ENCODE measurements around the gene B4GALNT4.

Gene B4GALNT4

DNA sequence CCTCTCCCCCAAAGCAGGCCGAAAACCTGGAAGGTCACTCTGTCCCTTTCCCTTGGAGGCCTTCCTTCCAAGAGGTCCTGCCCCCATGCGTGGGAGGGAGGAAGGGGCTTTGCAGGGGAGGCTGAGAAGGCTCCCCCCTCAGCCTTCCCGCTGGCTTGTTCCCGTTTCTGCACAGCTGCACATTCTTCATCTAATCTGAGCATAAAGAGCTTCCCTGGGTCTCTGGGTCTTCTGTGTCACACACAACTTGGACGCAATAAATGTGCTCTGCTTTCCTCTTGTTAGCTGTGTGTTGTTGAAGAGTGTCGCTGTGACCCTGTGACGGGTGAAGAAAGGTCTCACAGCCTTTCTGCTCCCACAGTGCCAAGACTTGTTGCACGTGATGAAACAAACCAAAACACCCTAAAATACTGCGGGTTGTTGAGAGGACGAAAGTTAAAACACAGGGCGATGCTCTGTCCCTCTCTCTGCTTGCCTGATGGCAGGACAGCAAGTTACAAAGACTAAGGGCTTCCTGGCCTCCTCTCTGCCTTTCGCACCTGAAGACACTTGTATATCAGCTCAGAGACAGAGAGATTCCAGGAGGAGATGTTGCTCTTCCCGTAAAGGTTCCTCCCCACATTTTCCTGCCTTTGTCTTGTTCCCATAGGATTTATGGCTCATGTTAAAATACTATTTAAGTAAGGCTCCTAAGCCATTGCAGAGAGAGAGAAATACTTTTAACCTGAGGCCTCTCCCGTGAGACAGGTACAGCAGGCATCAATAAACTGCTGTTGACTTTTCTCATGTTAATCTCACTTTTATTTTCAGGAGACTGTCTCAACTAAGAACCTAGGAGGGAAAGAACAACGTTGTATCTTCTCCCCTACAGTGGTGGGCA lies 33.3 kb upstream of the B4GALNT4 start:
- Histone ChIP-seq H3K4me2 (no peak overlapping the region), H3K4me3 (IDR thresholded peaks at IDR 0.05; ENCODE audit: insufficient read depth, low read depth, low read length) (no peak overlapping the region), H4K20me1 (ENCODE audit: insufficient read depth) (no peaks in the 10 kb centered on the region), H3K9ac (no peak overlapping the region), H2AFZ (ENCODE audit: low read depth) (no peak overlapping the region), H3K27me3 (ENCODE audit: insufficient read depth, low read depth) (peaks cover 83% of the 10 kb centered on the region), H3K36me3 (ENCODE audit: insufficient read depth) (no peaks in the 10 kb centered on the region), H3K79me2 (ENCODE audit: insufficient read depth, low read depth) (no peaks in the 10 kb centered on the region), H3K4me1 (ENCODE audit: low read depth, poor library complexity, severe bottlenecking) (peaks cover 11% of the 10 kb centered on the region), H3K27ac (no peak overlapping the region)
- TF ChIP-seq, protein P1, sequence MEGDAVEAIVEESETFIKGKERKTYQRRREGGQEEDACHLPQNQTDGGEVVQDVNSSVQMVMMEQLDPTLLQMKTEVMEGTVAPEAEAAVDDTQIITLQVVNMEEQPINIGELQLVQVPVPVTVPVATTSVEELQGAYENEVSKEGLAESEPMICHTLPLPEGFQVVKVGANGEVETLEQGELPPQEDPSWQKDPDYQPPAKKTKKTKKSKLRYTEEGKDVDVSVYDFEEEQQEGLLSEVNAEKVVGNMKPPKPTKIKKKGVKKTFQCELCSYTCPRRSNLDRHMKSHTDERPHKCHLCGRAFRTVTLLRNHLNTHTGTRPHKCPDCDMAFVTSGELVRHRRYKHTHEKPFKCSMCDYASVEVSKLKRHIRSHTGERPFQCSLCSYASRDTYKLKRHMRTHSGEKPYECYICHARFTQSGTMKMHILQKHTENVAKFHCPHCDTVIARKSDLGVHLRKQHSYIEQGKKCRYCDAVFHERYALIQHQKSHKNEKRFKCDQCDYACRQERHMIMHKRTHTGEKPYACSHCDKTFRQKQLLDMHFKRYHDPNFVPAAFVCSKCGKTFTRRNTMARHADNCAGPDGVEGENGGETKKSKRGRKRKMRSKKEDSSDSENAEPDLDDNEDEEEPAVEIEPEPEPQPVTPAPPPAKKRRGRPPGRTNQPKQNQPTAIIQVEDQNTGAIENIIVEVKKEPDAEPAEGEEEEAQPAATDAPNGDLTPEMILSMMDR (conservative IDR thresholded peaks at IDR 0.05; ENCODE audit: low read depth, low read length), result no peak

- Histone ChIP-seq H3K4me1 (ENCODE audit: low read depth, poor library complexity, severe bottlenecking) (peaks cover 4% of the 10 kb centered on the region), H3K9ac (no peak overlapping the region), H3K79me2 (ENCODE audit: insufficient read depth, low read depth) (no peaks in the 10 kb centered on the region), H3K36me3 (ENCODE audit: insufficient read depth) (no peaks in the 10 kb centered on the region), H3K27me3 (ENCODE audit: insufficient read depth, low read depth) (peaks cover 87% of the 10 kb centered on the region), H3K4me3 (IDR thresholded peaks at IDR 0.05; ENCODE audit: insufficient read depth, low read depth, low read length) (no peak overlapping the region), H2AFZ (ENCODE audit: low read depth) (no peak overlapping the region), H3K4me2 (no peak overlapping the region), H4K20me1 (ENCODE audit: insufficient read depth) (no peaks in the 10 kb centered on the region), H3K27ac (no peak overlapping the region)
- TF ChIP-seq, protein P1 (conservative IDR thresholded peaks at IDR 0.05; ENCODE audit: low read depth, low read length), result no peak
Observed at GRCh38 chr11:336659-337198, 32.6 kb upstream of the B4GALNT4 start.

- TF ChIP-seq, protein P1 (conservative IDR thresholded peaks at IDR 0.05; ENCODE audit: low read depth, low read length), result no peak
- H3K36me3 ChIP-seq (ENCODE audit: insufficient read depth), result no peaks in the 10 kb centered on the region
- no peaks in the 10 kb centered on the region for H4K20me1 ChIP-seq (ENCODE audit: insufficient read depth)
- no peak overlapping the region for H2AFZ ChIP-seq (ENCODE audit: low read depth)
- H3K4me2 ChIP-seq, result no peak overlapping the region
- H3K9ac ChIP-seq, result no peak overlapping the region
- H3K4me3 ChIP-seq (IDR thresholded peaks at IDR 0.05; ENCODE audit: insufficient read depth, low read depth, low read length), result no peak overlapping the region
- peaks cover 88% of the 10 kb centered on the region for H3K27me3 ChIP-seq (ENCODE audit: insufficient read depth, low read depth)
- H3K27ac ChIP-seq, result no peak overlapping the region
- no peaks in the 10 kb centered on the region for H3K4me1 ChIP-seq (ENCODE audit: low read depth, poor library complexity, severe bottlenecking)
- no peaks in the 10 kb centered on the region for H3K79me2 ChIP-seq (ENCODE audit: insufficient read depth, low read depth)
Observed at GRCh38 chr11:337711-338110, 31.6 kb upstream of the B4GALNT4 start.

GRCh38 chr11:339963-340362 lies 29.3 kb upstream of the B4GALNT4 start:
- no peak overlapping the region for H3K9ac ChIP-seq
- H3K4me1 ChIP-seq (ENCODE audit: low read depth, poor library complexity, severe bottlenecking), result no peaks in the 10 kb centered on the region
- H3K4me3 ChIP-seq (IDR thresholded peaks at IDR 0.05; ENCODE audit: insufficient read depth, low read depth, low read length), result no peak overlapping the region
- TF ChIP-seq, protein P1 (conservative IDR thresholded peaks at IDR 0.05; ENCODE audit: low read depth, low read length), result no peak
- no peak overlapping the region for H3K4me2 ChIP-seq
- peaks cover 78% of the 10 kb centered on the region for H3K27me3 ChIP-seq (ENCODE audit: insufficient read depth, low read depth)
- no peak overlapping the region for H2AFZ ChIP-seq (ENCODE audit: low read depth)
- no peaks in the 10 kb centered on the region for H3K36me3 ChIP-seq (ENCODE audit: insufficient read depth)
- H3K27ac ChIP-seq, result no peak overlapping the region
- H4K20me1 ChIP-seq (ENCODE audit: insufficient read depth), result no peaks in the 10 kb centered on the region
- H3K79me2 ChIP-seq (ENCODE audit: insufficient read depth, low read depth), result no peaks in the 10 kb centered on the region
